Right atrium auricular region (tissue), 2 donors: Measurements from ENCODE around the gene PFKFB3. TPM values are rescaled to one million over a fixed set of nuclear protein-coding genes. Genes with fewer than 3 reads are reported as not detected.
"Not testable (repeated sequence)": the region's sequence is repeated elsewhere in the genome, so short reads cannot be mapped to it uniquely, and the experiment has no call there.

Source experiments
- DNase-seq: peaks from one replicate; pipeline ENCODE4 v3.0.0-alpha.2; 2019; ENCODE audit warnings: low spot score
- H3K27ac ChIP-seq, 2 donors: fragments of 200-600 bp; sonication (generic); 1 replicate in 1 of 2; 2 replicates in 1 of 2; pipeline ENCODE4 v1.5.1; 2016 to 2019
- H3K27me3 ChIP-seq, 2 donors: fragments of 200-600 bp; sonication (generic); one replicate each; pipeline versions ENCODE4 v1.5.1 to v1.6.0; 2017 to 2019
- H3K36me3 ChIP-seq: fragments of 200-600 bp; sonication (generic); one replicate; pipeline ENCODE4 v1.5.1; 2016
- H3K4me1 ChIP-seq, 2 donors: fragments of 200-600 bp; sonication (generic); one replicate each; pipeline versions ENCODE4 v1.5.1 to v1.6.0; 2017 to 2019
- H3K4me3 ChIP-seq, 2 donors: fragments of 200-600 bp; sonication (generic); 1 replicate in 1 of 2; 2 replicates in 1 of 2; pipeline ENCODE4 v1.5.1; 2017 to 2019; ENCODE audit warnings: mild to moderate bottlenecking in 1 of 2, moderate library complexity in 1 of 2
- H3K9me3 ChIP-seq, 2 donors: fragments of 200-600 bp; sonication (generic); one replicate each; pipeline ENCODE4 v1.5.1; 2019
- CTCF ChIP-seq, 2 donors: fragments of 200-600 bp; sonication (generic); IDR thresholded peaks; one replicate each; pipeline ENCODE4 v1.5.1; 2019; ENCODE audit warnings: antibody characterized with exemption in 2 of 2
- total RNA-seq, 2 donors: library from RNA; depleted of rRNA; stranded (reverse); fragments of >200 nt; gene quantifications; one replicate each; pipeline ENCODE4 v1.1.0, GENCODE V29; 2016

Gene PFKFB3
- total RNA-seq, 2 donors from 2014 or later = 9.4 to 16.5 TPM

GRCh38 chr10:6279540-6280267, 77.0 kb downstream of the PFKFB3 start:
- DNase-seq = no peak
- Histone ChIP-seq H3K9me3 (no peaks in the 10 kb centered on the region), H3K27ac (no peak overlapping the region), H3K36me3 (no peaks in the 10 kb centered on the region), H3K27me3 (no peaks in the 10 kb centered on the region), H3K4me3 (no peak overlapping the region), H3K4me1 (no peaks in the 10 kb centered on the region)
- TF ChIP-seq CTCF (IDR thresholded peaks at IDR 0.05) = no peak

DNA sequence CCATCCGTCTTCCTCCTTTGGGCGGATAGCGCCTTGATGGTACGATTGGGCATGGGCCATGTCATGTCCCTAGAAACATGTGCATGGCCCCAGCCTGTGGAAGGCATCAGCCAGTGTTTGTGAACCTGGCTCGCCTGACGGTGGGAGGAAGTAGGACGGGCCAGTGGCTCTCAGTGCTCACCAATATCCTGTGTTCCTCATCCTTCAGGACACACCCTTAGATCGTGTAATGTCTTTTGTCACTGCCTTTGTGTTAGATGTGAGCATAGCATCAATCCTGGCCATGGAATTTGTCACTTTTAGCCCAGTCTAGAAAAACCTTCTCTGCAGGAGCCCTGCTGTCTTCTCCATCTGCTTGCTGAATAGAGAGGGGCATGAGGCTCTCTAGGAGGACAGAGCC, 77.6 kb downstream of the PFKFB3 start:
- H3K36me3 ChIP-seq = no peaks in the 10 kb centered on the region
- no peak overlapping the region for H3K4me3 ChIP-seq
- H3K4me1 ChIP-seq = no peaks in the 10 kb centered on the region
- no peak for TF ChIP-seq CTCF (IDR thresholded peaks at IDR 0.05)
- no peak for DNase-seq
- no peaks in the 10 kb centered on the region for H3K9me3 ChIP-seq
- H3K27ac ChIP-seq = no peak overlapping the region
- no peaks in the 10 kb centered on the region for H3K27me3 ChIP-seq

- no peak for TF ChIP-seq CTCF (IDR thresholded peaks at IDR 0.05)
- Histone ChIP-seq H3K36me3 (no peaks in the 10 kb centered on the region), H3K27me3 (no peaks in the 10 kb centered on the region), H3K9me3 (no peaks in the 10 kb centered on the region), H3K4me1 (no peaks in the 10 kb centered on the region), H3K4me3 (no peak overlapping the region), H3K27ac (no peak overlapping the region)
- DNase-seq = no peak
Measured at GRCh38 chr10:6282454-6282958, 79.8 kb downstream of the PFKFB3 start.

GRCh38 chr10:6283655-6284054, 80.9 kb downstream of the PFKFB3 start:
- Histone ChIP-seq H3K4me3 (no peak overlapping the region), H3K27me3 (no peaks in the 10 kb centered on the region), H3K27ac (no peak overlapping the region), H3K9me3 (no peaks in the 10 kb centered on the region), H3K4me1 (no peaks in the 10 kb centered on the region), H3K36me3 (no peaks in the 10 kb centered on the region)
- DNase-seq = no peak
- TF ChIP-seq CTCF (IDR thresholded peaks at IDR 0.05) = no peak

GRCh38 chr10:6290621-6291020, 87.9 kb downstream of the PFKFB3 start:
- H3K27ac ChIP-seq, H3K4me1 ChIP-seq, DNase-seq, H3K9me3 ChIP-seq, H3K27me3 ChIP-seq, H3K36me3 ChIP-seq, H3K4me3 ChIP-seq: not testable (repeated sequence)

DNA sequence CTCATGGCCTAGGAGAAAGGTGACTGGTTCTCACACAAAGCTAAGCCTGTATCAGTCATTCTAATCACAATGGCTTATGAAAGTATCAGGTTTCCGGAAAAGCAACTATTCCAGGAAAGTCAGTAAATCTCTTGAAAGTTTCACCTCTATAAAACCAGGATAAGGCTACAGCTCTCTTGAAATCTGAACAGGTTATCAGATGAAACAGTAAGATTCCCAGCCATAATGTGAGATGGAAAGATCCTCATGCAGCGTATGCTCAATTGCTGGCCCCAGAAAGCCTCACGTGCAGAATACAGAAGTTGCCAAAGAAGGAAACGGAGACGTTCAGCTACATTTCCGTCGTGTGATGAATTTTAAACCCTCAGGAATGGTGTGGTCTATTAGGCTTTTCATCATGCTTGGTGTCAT, 90.0 kb downstream of the PFKFB3 start:
- H3K4me1 ChIP-seq = no peaks in the 10 kb centered on the region
- no peak overlapping the region for H3K4me3 ChIP-seq
- no peaks in the 10 kb centered on the region for H3K9me3 ChIP-seq
- DNase-seq = no peak
- no peaks in the 10 kb centered on the region for H3K27me3 ChIP-seq
- H3K36me3 ChIP-seq = no peaks in the 10 kb centered on the region
- no peak for TF ChIP-seq CTCF (IDR thresholded peaks at IDR 0.05)
- H3K27ac ChIP-seq = no peak overlapping the region

GRCh38 chr10:6296425-6296824, 93.7 kb downstream of the PFKFB3 start:
- not testable (repeated sequence) for H3K4me3 ChIP-seq, H3K9me3 ChIP-seq, H3K27me3 ChIP-seq, DNase-seq, H3K36me3 ChIP-seq, H3K4me1 ChIP-seq, H3K27ac ChIP-seq
